ENCODE measurements around the gene STXBP5.
A peak's percentile ranks its signal among the peaks of the same experiment; 100 is the strongest.

STXBP5 gene

GRCh38 chr6:147195987-147196386 is 8.2 kb upstream of the STXBP5 start:
- H3K9me2 ChIP-seq (replicated peaks; ENCODE audit: control insufficient read depth, low read length): no peaks in the 10 kb centered on the region
- peaks cover 5% of the 10 kb centered on the region; the same call in 1 of the 2 replicates for H3K4me1 ChIP-seq (ENCODE audit: control insufficient read depth, low read length)
- H3K4me3 ChIP-seq (ENCODE audit: low read length): no peak overlapping the region
- no peaks in the 10 kb centered on the region for H3F3A ChIP-seq (ENCODE audit: control insufficient read depth, insufficient read depth)
- no peaks in the 10 kb centered on the region for H3K36me3 ChIP-seq (ENCODE audit: control insufficient read depth, low read length)
- no peak overlapping the region for H3K4me2 ChIP-seq (ENCODE audit: low read length)
- H3K9me3 ChIP-seq (ENCODE audit: control insufficient read depth, insufficient read depth, low read length): no peaks in the 10 kb centered on the region
- no peak overlapping the region for H3K27ac ChIP-seq (ENCODE audit: low read depth, low read length)
- H4K20me1 ChIP-seq (ENCODE audit: control insufficient read depth, insufficient read depth, low read depth, low read length): no peaks in the 10 kb centered on the region
- TF ChIP-seq EZH2phosphoT487 (IDR thresholded peaks at IDR 0.05; ENCODE audit: borderline replicate concordance, low read length) (no peak), CTCF (IDR thresholded peaks at IDR 0.05; ENCODE audit: low read depth, low read length, poor library complexity, severe bottlenecking) (no peak)
- no peaks in the 10 kb centered on the region for H3K79me2 ChIP-seq (ENCODE audit: control insufficient read depth, low read length)
- no peaks in the 10 kb centered on the region for H3K27me3 ChIP-seq (ENCODE audit: control insufficient read depth, low read length)

- H3K9me2 ChIP-seq (replicated peaks; ENCODE audit: control insufficient read depth, low read length): no peaks in the 10 kb centered on the region
- H3K36me3 ChIP-seq (ENCODE audit: control insufficient read depth, low read length): peaks cover 6% of the 10 kb centered on the region; the same call in 1 of the 2 replicates
- no peak for TF ChIP-seq CTCF (IDR thresholded peaks at IDR 0.05; ENCODE audit: low read depth, low read length, poor library complexity, severe bottlenecking)
- TF ChIP-seq EZH2phosphoT487 (IDR thresholded peaks at IDR 0.05; ENCODE audit: borderline replicate concordance, low read length): no peak
- peaks cover 16% of the 10 kb centered on the region for H3K79me2 ChIP-seq (ENCODE audit: control insufficient read depth, low read length)
- no peaks in the 10 kb centered on the region for H3F3A ChIP-seq (ENCODE audit: control insufficient read depth, insufficient read depth)
- H4K20me1 ChIP-seq (ENCODE audit: control insufficient read depth, insufficient read depth, low read depth, low read length): no peaks in the 10 kb centered on the region
- no peaks in the 10 kb centered on the region for H3K27me3 ChIP-seq (ENCODE audit: control insufficient read depth, low read length)
- no peak overlapping the region for H3K27ac ChIP-seq (ENCODE audit: low read depth, low read length)
- no peaks in the 10 kb centered on the region for H3K9me3 ChIP-seq (ENCODE audit: control insufficient read depth, insufficient read depth, low read length)
- H3K4me3 ChIP-seq (ENCODE audit: low read length): no peak overlapping the region
- H3K4me1 ChIP-seq (ENCODE audit: control insufficient read depth, low read length): peaks cover 10% of the 10 kb centered on the region
- no peak overlapping the region for H3K4me2 ChIP-seq (ENCODE audit: low read length)
Measured at GRCh38 chr6:147200711-147201110, 3.5 kb upstream of the STXBP5 start.

GRCh38 chr6:147201885-147202515 is 2.2 kb upstream of the STXBP5 start:
- Histone ChIP-seq H4K20me1 (ENCODE audit: control insufficient read depth, insufficient read depth, low read depth, low read length) (no peaks in the 10 kb centered on the region), H3K27me3 (ENCODE audit: control insufficient read depth, low read length) (no peaks in the 10 kb centered on the region), H3K9me2 (replicated peaks; ENCODE audit: control insufficient read depth, low read length) (no peaks in the 10 kb centered on the region), H3F3A (ENCODE audit: control insufficient read depth, insufficient read depth) (0 out of 2 replicates have a peak, but pooled peaks cover 2% of the 10 kb centered on the region), H3K4me3 (ENCODE audit: low read length) (peak overlapping the region; percentile 98), H3K4me1 (ENCODE audit: control insufficient read depth, low read length) (peaks cover 15% of the 10 kb centered on the region), H3K36me3 (ENCODE audit: control insufficient read depth, low read length) (peaks cover 6% of the 10 kb centered on the region; the same call in 1 of the 2 replicates), H3K27ac (ENCODE audit: low read depth, low read length) (peak overlapping the region; percentile 68), H3K9me3 (ENCODE audit: control insufficient read depth, insufficient read depth, low read length) (no peaks in the 10 kb centered on the region), H3K79me2 (ENCODE audit: control insufficient read depth, low read length) (peaks cover 28% of the 10 kb centered on the region), H3K4me2 (ENCODE audit: low read length) (peak overlapping the region; percentile 92)
- no peak for TF ChIP-seq CTCF (IDR thresholded peaks at IDR 0.05; ENCODE audit: low read depth, low read length, poor library complexity, severe bottlenecking)
- TF ChIP-seq EZH2phosphoT487 (IDR thresholded peaks at IDR 0.05; ENCODE audit: borderline replicate concordance, low read length): no peak

Measured in DOHH2 (cell line).